ENCODE data around the gene ADAT1.

Gene ADAT1

GRCh38 chr16:75618780-75619179, 4.3 kb downstream of the ADAT1 start:
- DNase-seq, result no peak

DNA sequence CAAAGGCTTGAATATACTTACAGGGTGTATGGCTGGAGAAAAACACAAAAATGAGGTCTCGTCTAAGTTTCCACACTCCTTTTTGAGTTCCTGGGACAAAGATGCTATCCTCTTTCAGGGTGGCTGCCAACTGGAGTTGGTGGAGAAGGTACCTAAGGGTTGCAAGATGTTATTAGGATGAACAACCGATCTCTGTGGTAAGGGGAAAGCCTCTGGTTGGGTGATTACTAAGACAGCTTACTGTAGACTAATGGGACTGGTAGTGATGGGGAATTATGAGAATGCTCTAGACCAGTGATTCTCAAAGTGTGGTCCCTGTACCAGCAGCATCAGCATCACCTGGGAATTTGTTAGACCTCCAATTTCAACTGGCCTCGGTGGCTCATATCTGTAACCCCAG, 6.0 kb downstream of the ADAT1 start:
- no peak for DNase-seq

DNA sequence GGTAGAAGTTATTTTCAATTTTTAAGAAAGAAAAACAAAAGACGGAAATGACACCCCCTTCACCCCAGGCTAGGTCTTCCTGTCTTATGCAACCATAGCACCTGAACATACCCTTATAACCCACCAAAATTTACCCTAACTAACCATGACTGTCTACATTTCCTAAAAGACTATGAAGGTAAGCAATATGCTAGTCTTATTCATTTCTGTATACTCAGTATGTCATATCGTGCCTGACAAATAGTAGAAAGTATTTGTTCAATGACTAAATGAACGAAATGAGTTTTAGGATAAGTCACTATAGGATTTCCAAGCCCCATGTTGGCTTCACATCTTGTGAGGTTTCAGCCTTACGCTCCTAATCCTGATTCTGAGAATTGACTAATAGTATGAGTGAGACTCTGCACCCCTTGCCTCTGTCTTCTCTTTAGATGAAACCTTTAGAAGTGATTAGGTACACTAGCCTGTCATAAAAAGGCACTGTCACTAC, 6.5 kb downstream of the ADAT1 start:
- no peak for DNase-seq

DNA sequence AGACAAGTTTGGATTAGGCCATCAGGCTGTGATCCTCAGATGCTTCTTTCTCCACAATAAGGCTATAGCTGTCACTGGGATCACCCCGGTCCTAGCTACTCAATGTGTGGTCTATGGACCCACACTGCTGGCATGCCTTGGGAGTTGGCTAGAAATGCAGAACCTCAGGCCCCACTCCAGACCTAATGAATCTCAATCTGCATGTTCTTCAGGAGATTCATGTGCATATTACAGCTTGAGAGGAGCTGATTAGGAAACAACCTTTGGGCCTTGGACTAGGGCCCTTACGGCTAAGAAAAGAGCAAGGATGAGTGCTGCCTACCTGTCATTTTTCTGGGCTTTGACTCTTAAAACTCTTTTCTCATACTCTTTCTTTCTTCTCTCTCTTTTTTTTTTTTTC, 7.5 kb downstream of the ADAT1 start:
- no peak for DNase-seq

DNA sequence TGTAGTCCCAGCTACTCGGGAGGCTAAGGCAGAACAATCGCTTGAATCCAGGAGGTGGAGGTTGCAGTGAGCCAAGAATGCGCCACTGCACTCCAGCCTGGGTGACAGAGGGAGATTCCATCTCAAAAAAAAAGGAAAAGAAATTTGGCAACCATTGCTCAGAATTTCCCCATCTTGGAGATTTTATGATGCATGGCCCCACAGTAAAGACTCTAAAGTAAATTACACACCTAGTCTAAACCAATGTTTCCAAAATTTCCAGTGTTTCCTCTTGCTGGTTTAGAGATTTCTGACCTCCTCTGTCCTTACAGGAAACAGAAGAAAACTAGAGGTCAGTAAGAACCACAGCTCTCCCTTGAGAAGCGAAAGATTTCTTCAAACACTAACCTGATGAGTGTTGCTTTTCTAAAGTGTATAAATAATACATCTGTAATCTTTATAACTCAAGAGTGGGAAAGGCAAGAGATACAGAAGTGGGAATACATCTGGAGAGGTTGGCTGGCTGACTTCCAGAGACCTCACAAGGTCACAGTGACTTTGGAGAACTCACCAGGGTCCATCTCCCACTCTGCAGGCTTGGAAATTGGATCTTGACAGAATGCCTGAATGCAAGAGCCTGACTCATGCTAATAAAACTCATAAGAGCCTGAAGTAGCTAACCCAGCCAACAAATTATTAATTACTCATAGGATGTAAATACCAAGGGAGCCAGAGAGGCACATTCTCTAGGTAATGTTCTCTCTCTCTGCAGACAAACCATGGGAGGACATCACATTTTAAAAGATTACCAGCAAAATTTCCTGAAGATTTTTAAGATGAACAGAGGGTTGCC, 8.8 kb downstream of the ADAT1 start:
- no peak for DNase-seq

GRCh38 chr16:75606507-75606906, 16.6 kb downstream of the ADAT1 start:
- no peak for DNase-seq

DNA sequence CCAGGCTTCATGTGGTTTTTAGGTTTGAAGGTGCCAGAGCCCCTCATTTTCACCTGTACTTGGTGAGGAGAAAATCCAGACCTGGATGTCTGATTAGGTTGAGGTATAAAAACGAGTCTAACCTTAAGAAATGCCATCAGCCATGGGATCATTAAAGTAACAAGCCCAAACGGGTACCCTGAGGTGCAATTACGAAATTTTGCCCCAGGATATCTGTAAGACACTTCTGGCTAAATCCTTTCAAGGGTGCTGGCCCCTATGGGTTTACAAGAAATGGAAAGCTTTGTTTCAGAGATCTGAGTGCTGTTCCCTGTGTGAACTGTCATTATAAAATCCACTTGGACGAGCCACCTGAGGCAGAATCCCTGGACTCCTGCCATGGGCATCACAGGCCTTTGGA, 19.8 kb downstream of the ADAT1 start:
- DNase-seq, result no peak

GRCh38 chr16:75599452-75600277, 23.4 kb downstream of the ADAT1 start:
- no peak for DNase-seq

DNA sequence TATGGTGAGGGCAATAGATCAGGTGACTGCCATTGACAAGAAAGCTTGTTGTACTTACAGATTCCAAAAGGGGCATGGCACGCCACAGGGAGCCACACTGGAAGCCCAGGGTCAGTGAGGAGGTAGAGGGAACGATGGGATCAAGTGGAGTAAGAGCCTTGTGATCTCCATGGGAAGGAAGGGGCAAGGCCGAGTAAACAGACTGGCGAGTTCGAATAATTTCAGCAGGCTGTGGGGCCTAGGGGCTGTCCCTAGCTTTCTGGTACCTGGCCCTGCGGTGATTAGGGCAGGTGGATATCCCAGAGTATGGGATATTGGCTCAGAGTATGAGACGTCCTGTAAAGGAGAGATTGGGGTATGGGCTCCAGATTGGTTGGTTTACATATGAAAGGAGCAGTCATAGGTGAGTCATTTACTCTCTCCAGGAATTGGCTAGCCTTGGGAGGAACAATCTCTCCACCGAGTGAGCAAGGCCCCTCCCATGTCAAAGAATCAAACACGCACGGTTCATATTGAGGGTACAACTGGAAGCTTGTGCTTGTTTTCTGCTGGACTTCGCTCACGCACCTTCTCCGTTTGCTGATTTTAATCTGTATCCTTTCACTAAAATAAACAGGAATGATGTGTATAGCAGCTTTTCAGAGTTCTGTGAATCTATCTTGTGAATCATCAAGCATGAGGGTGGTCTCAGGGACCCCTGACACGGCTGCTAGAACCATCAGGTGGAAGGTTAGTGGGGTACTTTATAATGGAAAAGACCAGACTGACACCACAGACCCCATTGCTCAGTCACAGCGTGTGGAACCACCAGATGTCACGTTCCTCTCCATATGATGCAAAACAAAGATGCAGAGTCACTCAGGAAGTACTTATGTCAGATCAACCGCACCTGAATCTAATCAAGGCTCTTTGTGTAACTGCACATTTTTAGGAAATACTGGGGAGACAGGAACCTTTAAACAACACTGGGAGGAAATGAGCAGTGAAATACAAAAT, 29.0 kb downstream of the ADAT1 start:
- no peak for DNase-seq

- DNase-seq, result no peak
These were observed 29.8 kb downstream of the ADAT1 start for GRCh38 chr16:75593308-75593707.

DNA sequence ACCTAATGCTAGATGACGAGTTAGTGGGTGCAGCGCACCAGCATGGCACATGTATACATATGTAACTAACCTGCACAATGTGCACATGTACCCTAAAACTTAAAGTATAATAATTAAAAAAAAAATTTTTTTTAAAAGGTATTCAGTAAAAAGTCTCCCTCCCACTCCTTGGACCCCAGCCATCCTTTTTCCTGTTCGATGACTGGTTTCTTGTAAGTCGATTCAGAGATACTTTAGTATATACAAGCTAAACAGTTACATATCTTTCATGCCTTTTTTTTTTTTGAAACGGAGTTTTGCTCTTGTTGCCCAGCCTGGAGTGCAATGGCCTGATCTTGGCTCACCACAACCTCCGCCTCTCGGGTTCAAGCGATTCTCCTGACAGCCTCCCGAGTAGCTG, 31.2 kb downstream of the ADAT1 start:
- peak; percentile 68 for DNase-seq

- peak; percentile 95 for DNase-seq
These were observed 31.9 kb downstream of the ADAT1 start for GRCh38 chr16:75590920-75591843.

DNA sequence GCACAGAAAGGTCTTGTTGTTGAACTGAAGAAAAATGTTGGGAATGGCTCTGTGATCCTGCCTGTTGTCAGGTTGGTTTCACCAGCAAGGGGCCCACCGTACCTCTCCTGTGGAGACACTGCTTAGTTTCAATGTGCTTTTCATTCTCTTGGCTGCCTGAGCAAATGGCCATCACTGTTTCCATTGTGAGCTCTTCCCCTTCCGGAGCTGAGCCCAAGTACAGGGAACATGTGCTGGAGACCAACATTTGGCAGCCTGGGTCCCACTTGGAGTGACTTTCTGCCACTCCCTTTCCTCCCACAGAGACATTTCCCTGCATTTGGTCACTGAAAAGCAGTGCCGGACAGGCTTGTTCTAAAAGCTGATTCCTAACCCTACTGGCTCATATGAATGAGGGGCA, 33.8 kb downstream of the ADAT1 start:
- DNase-seq, result peak; percentile 83

GRCh38 chr16:75588716-75589115, 34.4 kb downstream of the ADAT1 start:
- DNase-seq, result no peak

GRCh38 chr16:75584108-75584507, 39.0 kb downstream of the ADAT1 start:
- DNase-seq, result no peak

DNA sequence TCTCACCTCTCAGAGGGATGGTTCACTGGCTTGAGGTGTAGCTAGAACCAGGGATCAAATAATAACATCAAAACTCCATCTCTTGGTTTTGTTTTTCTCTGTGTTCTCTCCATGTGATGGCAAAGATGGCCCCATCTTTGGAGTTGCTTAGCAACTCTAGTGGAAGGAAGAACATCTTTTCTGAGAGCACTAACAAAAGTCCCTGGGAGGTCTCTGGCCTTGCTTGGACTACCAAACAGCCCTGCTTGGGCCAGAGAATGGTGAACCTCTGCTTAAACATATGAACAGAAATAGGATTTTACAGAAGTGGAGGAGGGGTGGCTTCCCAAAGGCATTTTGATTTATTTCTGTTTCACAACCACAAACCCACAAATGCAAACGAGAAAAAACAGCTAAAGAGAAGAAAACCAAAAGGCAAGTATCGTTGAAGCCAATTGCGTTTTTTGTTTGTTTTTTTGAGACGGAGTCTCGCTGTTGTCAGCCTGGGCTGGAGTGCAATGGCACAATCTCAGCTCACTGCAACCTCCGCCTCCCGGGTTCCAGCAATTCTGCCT, 43.7 kb downstream of the ADAT1 start:
- DNase-seq, result no peak

GRCh38 chr16:75578725-75579124, 44.4 kb downstream of the ADAT1 start:
- DNase-seq, result no peak

DNA sequence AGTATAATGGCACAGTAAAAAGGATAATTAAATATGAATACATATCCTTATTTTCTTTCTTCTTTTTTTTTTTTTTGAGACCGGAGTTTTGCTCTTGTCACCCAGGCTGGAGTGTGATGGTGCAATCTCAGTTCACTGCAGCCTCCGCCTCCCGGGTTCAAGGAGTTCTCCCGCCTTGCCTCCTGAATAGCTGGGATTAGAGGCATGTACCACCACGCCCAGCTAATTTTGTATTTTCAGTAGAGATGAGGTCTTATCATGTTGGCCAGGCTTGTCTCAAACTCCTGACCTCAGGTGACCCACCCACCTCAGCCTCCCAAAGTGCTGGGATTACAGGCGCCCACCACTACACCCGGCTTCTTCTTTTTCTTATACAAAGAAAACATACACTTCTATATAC, 44.9 kb downstream of the ADAT1 start:
- DNase-seq, result no peak

DNA sequence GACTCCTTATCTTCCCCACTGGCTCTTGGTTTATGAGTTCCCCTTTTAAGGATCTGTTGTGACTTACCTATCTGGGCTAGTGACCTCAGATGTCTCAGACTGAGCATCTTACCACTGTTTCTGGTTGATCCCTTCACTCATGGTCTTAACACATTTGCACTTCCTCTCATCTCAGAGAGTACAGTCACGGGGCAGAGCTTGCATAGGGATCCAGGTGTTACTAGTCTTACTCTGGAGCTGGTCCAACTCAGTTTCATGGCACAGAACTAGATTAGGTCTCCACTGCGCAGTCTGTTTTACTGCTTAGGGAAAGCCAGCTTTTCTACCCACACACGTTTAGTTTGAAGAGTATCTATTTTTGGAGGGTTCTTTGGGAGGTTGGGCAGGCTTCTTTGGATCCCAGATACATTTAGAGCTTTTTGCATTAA, 46.7 kb downstream of the ADAT1 start:
- peak; percentile 35 for DNase-seq

DNA sequence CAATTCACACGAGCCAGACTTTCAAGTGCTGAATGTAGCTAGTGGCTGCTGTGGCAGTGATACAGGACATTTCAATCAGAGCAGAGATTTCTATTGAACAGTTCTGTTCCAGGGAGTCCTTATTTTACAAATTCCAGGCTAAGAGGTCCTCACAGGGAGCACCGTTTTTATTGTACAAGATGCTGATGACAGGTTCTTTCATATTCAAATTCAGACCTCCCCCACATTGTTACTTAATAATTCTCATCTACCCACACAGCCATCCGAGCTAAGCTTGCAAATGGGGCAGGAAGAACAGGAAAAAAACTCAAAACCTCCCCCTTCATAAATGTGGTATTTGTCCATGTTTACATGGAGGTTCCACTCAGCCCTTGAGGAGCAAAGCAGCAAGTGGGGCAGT, 47.1 kb downstream of the ADAT1 start:
- DNase-seq, result no peak

DNA sequence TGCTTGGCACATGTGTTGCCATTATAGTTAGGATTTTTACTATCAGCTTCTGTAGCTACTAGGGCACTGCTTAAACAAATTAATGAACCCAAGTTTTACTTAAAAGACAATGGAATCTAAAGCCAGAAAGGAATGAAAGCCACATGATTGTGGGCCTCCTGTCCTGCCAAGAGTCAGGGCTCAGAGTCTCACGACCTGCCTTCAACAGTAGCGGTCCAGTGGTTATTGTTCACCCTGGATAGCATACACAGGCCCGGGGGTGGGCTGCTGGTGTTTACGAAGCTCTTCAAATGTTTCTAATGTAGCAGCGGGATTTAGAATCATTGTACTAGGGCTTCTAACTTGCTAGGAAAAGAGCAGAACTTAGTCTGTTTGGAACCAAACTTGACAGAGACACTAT, 49.1 kb downstream of the ADAT1 start:
- DNase-seq, result no peak

All from right hindlimb (tissue), 1 donor.